Caki2 (cell line): Measurements from ENCODE around the gene MB. TPM values are rescaled to one million over a fixed set of nuclear protein-coding genes. Genes with fewer than 3 reads are reported as not detected.

Experiments
- DNase-seq: peaks from one replicate; pipeline ENCODE4 v3.0.0-alpha.2; 2015; ENCODE audit warnings: low read depth
- in situ Hi-C: cut with HindIII; loops from 2 replicates; pipeline ENCODE4 v1.10.0; 2016; ENCODE audit warnings: low sequenced_read_pairs, low pct_unique_long_range_greater_than_20kb, mixed read lengths
- total RNA-seq: library from RNA; depleted of rRNA; stranded (reverse); fragments of >200 nt; shearing (Covaris generic); gene quantifications from 2 replicates; pipeline ENCODE4 v1.2.3, GENCODE V29; 2014; ENCODE audit warnings: low replicate concordance

MB gene
- total RNA-seq, 1 experiment from 2014 or later: 2.5 TPM

DNA sequence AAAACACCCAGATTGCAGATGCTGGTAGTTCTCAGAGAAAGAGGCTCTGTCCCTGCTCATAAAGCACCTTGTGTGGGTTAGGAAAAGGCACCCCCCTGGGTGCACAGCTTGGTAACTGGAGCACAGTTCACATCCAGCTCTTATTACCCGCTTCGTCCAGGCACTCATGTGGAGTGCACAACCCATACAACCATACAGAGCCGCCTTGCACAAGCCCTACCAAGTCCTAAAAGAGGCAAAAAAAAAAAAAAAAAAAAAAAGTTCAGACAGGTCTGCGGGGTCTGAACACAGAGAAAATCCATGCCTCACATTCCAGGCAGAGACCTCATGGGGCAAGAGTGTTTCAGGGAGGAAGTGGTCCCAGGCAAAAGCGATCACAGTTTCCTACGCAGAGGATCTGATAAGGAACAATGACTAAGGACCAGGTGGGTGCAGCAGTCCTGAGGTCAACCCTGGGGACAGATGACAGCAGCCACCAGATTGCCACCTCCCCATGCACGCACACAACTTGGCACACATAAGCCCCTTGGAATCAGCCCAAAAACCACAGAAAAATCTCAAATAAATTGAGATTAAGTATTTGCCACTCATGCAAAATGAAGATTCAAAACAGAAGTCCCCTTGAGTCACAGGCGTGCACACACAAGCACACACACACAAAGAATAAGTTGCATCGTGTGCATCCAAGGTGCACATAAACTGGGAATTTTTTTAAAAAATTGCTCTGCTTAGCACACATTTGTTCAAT lies 12.3 kb downstream of the MB start:
- in situ Hi-C loops: no loop called here
- peak; percentile 67 for DNase-seq

DNA sequence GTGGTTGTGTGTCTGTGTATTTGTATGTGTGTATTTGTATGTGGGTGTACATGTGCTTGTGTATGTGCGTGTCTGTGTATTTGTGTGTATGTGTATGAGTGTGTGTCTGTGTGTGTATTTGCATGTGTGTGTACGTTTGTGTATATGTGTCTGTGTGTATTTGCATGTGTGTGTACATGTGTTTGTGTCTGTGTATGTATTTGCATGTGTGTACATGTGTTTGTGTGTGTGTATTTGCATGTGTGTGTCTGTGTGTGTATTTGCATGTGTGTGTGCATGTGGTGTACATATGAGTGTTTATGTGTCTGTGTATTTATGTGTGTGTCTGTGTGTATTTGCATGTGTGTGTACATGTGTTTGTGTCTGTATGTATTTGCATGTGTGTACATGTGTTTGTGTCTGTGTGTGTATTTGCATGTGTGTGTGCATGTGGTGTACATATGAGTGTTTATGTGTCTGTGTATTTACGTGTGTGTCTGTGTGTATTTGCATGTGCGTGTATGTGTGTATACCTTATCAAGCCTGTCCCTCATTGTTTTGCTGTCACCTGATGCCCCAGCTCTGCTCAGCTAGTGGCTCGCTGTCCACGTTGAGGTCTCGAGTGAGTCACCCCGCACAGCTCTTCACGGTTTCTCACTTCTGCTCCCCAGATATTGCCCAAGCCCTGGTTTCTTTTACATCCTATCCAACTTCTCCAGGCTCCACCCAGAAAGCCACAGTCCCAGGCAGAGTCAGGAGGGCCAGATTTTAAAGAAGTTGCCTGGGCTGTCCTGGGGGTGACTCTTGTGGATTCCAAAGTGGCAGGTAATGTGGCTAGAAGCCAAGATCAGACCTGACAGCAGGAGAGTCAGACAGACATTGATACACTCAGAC lies 15.2 kb downstream of the MB start:
- peak; percentile 78 for DNase-seq
- in situ Hi-C loops: no loop called here

DNA sequence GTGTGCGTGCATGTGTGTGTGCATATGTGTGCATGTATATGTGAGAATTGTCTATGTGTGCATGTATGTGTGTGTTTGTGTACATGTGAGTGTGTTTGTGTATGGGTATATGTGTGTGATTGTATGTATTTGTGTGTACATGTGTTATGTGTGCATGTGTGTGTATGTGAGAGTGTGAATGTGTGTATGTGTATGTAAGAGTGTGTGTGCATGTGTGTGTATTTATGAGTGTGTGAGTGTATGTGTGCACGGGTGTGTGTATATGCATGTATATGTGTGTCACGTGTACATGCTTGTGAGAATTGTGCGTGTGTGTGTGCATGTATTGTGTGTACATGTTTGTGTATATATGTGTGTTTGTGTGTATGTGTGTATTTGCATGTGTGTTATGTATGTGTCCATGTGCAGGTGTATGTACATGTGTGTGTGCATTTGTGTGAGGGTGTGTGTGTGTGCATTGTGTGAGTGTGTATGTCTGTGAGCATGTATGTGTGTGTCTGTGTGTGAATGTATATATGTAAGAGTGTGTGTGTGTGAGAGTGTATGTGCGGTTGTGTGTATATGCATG lies 16.0 kb downstream of the MB start:
- in situ Hi-C loops: no loop called here

DNA sequence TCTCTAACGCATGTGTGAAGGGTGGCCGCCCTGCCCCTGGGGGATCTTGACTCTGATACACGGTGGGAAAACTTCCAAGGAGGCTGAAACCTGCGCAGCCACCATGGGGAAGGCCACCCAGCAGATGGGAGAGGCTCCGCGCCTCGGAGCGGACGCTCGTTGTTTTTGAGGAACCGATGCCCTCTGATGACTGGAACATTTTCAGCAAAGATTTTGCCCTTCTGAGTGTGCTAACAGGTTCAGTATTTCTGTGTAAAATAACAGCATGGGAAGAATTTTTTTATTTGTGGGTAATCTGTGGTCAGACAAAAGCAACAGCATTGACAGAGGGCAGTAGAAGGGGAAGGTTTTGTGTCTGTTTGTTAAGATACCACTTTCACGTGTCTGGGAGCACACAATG lies 16.7 kb downstream of the MB start:
- in situ Hi-C loops: no loop called here
- DNase-seq: no peak

More for the DNA sequence above, 16.0 kb downstream of the MB start:
- DNase-seq: no peak

DNA sequence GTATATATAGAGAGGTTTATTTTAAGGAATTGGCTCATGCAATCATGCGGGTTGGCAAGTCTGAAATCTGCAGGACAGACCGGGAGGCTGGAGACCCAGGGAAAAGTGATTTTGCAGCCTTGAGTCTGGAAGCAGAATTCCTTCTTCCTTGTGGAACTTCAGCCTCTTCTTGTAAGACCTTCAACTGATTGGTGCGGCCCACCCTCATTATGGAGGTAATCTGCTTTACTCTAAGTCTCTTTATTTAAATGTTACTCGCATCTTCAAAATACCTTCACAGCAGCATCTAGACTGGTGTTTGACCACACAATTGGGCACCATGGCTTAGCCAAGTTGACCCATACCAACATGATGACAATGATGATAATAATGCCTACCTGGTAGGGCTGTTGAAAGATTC lies 17.8 kb downstream of the MB start:
- in situ Hi-C loops: no loop called here
- no peak for DNase-seq

DNA sequence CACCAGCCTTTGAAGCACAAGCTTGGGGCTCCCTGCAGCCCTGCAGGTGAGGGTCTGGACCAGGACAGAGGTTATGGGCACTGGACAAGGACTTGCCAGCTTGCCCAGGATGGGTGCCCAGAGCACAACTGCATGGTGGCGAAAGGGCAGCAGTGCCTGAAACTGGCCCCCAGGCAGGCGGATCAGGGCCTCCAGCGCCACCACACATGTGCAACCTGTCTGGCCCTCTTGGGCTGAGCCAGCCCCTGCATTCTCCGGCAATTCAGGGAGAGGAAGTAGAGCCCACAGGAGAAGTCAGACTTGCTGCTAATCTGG lies 18.8 kb downstream of the MB start:
- no peak for DNase-seq
- in situ Hi-C loops: no loop called here

DNA sequence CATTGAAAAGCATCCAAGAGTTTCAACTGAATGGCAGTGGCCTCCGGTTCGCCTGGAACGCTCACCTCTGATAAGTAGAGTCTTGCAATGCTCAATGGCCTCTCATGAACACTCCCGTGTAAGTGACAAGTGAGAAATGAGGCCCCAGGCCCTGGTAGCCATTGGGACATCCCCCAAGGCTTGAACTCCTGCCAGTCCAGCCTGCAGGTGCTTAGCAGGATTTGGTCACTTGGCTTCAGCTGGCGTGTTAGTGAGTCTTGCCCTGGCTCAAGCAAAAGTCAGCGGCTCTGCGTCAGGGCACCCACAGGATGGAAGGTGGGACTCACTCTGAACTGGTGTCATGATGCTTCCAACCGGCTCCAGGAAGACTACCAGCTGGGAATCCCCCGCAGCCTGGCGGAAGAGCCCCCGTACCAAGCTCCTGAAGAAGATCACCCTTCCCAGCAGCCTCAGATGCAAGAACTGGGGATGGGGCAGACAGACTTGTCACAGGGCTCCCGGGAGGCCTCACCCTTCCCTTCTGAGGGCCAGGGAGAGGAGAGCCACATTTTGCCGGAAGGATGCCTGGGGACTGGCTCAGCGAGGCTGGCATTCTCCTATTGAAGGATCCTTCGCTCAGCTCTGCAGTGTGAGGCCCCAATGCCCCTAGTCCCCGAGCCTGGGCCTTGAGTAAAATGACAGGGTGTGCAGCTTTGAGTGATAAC lies 19.3 kb downstream of the MB start:
- no peak for DNase-seq
- in situ Hi-C loops: no loop called here

DNA sequence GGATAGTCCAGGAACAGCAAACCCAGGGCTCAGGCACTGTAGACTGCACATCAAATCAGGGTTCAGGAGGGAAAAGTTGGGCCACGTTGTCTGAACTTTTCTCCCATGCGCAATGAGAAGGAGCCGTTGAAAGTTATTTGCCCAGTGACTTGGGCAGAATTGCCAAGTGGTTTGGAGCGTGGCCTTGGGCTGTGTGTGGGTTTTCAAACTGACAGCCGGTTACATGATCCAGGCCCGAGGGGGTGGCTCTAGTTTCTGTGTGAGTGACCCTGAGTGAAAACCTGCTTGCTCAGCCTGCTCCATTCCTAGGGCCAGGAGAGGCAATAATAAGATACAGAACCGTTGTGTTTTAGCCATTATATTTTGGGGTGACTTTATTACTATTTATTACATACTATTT lies 20.3 kb downstream of the MB start:
- in situ Hi-C loops: no loop called here
- DNase-seq: no peak

DNA sequence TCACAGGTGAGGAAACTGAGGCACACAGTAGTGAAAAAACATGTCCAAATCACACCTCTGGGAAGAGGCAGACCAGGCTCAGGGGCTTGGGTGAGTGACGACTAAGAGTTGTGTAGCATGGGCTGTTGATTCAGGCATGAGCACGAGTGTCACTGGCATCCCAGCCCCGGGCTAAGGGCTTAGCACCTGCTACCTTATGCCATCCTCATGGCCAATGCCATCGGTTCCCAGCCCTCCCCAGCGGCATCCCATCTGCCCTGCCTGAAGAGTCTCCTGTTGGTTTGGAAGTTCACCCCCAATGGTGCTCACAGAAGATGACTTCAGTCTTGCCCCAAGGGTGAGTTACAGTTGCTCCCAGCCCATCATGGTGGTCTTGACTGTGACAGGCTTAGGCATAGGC lies 22.4 kb downstream of the MB start:
- in situ Hi-C loops: no loop called here
- DNase-seq: no peak

DNA sequence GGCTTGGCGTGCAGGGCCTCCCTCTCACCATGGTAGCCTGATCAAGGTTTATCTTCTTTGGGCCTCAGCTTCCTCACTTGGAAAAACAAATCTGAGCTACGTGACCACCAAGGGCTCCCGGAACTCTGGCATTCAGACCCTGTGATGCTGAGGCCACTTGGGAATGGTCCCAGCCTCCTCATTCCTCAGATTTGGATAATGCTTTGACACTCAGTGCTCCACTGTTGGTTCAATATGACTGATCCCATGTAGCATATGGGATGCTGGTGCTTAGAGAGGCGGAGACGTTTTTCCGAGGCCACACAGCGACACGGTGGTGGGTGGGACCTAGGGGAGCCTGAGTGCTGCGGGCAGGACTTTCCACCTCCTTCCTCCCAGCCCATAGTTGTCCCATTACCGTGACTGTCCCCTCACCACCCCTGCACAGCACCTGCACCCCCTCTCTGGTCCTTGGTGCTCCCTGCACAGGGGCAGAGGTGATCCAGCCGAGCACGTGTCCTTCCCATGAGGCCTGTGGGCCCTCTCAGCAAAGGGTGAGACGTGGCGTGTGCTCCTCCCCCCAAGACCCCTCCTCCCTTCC lies 23.1 kb downstream of the MB start:
- DNase-seq: no peak
- in situ Hi-C loops: no loop called here

DNA sequence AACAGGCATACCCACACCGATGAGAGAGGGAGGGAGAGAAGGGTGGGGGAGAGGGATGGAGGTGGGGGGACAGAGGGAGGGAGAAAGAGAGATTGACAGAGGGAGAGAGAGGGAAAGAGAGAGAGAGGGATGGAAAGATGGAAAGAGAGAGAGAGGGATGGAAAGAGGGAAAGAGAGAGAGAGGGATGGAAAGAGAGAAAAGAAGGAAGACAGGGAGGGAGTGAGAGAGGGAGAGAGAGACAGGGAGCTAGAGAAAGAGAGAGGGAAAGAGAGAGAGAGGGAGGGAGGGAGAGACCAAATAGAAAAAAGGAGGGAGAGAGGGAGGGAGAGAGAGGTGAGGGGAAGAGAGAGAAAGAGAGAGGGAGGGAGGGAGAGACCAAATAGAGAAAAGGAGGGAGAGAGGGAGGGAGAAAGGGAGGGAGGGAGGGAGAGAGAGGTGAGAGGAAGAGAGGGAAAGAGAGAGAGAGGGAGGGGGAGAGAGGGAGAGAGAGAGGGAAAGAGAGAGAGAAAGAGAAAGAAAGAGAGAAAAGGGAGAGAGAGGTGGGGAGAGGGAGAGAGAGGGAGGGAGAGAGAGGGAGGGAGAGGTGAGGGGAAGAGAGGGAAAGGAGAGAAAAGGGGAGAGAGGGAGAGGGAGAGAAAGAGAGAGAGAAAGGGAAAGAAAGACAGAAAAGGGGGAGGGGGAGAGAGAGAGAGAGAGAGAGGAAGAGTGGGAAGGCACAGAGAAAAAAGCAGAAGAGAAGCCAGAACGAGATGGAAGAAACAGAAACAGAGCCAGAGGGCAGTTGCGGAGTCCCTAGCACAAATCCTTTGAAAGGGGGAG lies 23.8 kb downstream of the MB start:
- DNase-seq: no peak
- in situ Hi-C loops: no loop called here

DNA sequence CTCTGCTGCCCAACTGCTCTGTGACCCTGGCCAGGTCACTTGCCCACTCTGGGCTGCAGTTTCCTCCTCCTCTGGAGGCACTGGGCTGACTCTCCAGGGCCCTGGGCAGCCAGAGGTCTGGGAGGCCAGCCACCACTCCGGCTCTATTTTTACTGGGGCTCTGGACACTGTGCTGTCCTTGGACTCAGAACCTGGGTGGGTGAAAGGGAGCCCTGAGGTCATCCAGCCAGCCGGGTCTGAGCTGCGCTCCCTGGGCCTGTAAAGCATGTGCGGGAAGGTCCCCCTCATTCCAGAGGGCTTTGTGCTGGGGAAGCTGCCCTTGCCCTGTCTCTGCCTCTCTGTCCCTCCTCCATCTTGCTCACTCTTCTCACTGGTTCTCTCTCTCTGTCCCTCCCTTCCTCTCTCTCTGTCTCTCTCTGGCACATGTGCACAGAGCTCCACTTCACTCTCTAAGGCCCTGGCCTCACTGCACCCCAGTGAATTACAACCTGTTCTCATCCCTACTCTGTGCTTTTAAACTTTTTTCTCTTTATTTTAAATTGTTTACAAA lies 24.6 kb downstream of the MB start:
- in situ Hi-C loops: no loop called here

DNA sequence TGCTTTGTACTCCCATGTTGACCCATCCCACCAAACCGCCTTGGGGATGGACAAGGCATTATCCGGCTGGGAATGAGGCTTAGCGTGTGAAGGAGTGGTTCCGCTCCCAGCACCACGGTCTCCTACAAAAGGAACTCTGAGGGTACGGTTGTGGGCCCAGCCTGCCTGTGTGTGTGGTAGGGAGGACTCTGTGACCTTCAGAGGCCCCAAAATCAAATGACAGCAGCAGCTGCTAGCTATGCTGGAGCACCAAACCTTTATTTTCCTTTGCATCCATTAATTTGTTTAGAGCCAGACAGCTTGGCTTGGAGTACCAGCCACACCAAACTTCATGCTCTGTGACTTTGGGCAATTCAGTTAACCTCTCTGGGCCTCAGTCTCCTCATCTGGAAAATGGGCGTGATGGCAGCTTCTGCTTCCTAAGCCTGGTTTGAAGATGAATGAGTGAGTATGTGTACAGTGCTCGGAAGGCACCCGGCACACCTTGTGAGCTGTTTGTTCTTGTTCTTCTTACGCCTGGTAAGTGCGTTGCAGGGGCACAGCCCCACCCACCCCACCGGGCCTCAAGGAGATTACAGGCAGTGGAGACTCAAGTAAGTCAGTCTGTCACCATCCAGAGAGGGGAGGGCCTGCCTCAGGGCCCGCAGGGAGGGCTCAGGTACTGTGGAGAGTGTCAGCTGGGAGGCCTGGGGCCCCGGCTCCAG lies 25.3 kb downstream of the MB start:
- no peak for DNase-seq
- in situ Hi-C loops: no loop called here

More for the DNA sequence above, 24.6 kb downstream of the MB start:
- DNase-seq: peak; percentile 35

DNA sequence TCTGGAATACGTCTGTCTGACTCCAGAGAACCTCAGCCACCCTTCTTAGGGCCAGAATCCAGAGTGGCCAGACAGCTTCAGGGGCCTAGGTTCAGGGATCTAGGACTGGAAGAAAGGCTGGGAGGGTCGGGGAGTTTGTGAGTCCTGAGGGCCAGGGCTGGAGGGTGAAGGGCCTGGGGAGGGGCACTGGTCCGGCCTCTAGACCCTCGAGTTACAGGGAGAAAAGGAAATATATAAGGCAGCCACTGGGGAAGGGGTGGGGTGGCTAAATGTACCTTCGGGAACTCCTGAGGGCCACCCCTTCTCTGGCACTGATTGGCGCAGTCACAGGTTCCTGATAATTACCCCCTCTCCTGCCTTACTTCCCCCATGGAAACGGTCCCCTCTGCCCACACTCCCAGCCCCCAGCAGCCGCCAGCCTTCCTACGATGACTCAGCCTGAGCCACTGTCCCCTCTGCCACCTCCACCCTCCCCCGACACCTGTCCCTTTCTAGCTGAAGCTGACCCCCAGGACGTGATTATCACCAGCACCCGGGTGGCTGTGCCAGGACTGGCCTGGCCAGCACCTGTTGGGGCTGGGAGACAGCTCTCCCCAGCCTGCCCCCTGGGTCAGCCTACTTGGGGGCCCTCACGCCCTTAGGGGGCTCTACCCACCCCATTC lies 26.4 kb downstream of the MB start:
- DNase-seq: peak; percentile 69
- in situ Hi-C loops: no loop called here

DNA sequence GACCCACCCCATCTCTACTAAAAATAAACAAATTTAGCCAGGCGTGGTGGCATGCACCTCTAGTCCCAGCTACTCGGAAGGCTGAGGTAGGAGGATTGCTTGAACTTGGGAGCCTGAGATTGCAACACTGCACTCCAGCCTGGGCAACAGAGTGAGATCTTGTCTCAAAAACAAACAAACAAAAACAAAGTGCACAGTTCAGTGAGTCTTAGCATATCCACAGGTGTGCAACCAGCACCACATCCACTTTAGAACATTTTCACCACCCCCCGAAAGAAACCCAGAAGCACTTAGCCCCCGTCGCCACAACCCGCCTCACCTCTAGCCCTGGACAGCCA lies 27.4 kb downstream of the MB start:
- in situ Hi-C loops: loop anchor here (10.0 kb wide), 1 partner anchor 185 kb away; the partner anchor contains the start of gene MCM5
- DNase-seq: no peak

DNA sequence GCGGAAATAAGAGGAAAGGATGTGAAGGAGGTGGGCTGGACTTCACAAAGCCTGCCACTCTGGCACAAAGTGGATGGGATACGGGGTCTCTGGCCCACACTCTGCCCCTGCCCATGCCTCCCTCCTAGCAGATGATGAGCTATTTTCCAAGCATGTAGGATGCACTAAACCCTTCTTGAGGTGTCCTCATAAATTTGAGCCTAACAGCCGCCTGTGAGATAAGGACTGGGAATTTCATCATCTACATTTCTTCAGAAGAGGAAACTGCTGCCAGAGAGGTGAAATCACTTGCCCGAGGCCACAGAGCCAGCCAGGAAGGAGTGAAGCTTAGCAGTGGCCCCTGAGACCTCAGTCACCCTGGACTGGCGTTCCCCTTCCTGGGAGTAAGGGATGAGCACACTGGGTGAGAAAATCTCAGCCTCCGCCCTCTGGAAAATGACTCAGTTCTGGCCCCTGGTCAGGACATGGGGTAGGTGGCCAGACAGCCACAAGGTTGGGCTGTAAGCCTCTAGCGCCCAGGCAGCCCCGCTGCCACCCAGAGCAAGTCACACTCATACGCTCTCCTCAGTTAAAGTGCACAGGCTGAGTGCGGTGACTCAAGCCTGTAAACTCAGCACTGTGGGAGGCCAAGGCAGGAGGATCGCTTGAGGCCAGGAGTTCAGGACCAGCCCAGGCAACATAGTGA lies 27.9 kb downstream of the MB start:
- peak; percentile 100 for DNase-seq
- in situ Hi-C loops: loop anchor here (10.0 kb wide), 1 partner anchor 184 kb away; the partner anchor contains the start of gene MCM5
